ENCODE measurements around the gene COL27A1.

COL27A1 gene

GRCh38 chr9:114258866-114259797, 103.8 kb downstream of the COL27A1 start:
- TF ChIP-seq CTCF (IDR thresholded peaks at IDR 0.05), result no peak

- no peak for TF ChIP-seq CTCF (IDR thresholded peaks at IDR 0.05)
These were observed 104.6 kb downstream of the COL27A1 start for GRCh38 chr9:114259798-114260523.

GRCh38 chr9:114261026-114261425, 105.7 kb downstream of the COL27A1 start:
- no peak for TF ChIP-seq CTCF (IDR thresholded peaks at IDR 0.05)

GRCh38 chr9:114261987-114262386, 106.7 kb downstream of the COL27A1 start:
- no peak for TF ChIP-seq CTCF (IDR thresholded peaks at IDR 0.05)

GRCh38 chr9:114263853-114264510, 108.6 kb downstream of the COL27A1 start:
- TF ChIP-seq CTCF (IDR thresholded peaks at IDR 0.05), result no peak

- no peak for TF ChIP-seq CTCF (IDR thresholded peaks at IDR 0.05)
These were observed 109.6 kb downstream of the COL27A1 start for GRCh38 chr9:114264806-114265550.

GRCh38 chr9:114266969-114267368, 111.6 kb downstream of the COL27A1 start:
- TF ChIP-seq CTCF (IDR thresholded peaks at IDR 0.05), result no peak
